ENCODE data around the gene FAM25G. TPM values are rescaled to one million over a fixed set of nuclear protein-coding genes. Genes with fewer than 3 reads are reported as not detected.
"Not testable (repeated sequence)": the region's sequence is repeated elsewhere in the genome, so short reads cannot be mapped to it uniquely, and the experiment has no call there.

Gene FAM25G
- polyA plus RNA-seq, 1 of the 3 experiments (the other 2 are of a cell fraction), result not detected

DNA sequence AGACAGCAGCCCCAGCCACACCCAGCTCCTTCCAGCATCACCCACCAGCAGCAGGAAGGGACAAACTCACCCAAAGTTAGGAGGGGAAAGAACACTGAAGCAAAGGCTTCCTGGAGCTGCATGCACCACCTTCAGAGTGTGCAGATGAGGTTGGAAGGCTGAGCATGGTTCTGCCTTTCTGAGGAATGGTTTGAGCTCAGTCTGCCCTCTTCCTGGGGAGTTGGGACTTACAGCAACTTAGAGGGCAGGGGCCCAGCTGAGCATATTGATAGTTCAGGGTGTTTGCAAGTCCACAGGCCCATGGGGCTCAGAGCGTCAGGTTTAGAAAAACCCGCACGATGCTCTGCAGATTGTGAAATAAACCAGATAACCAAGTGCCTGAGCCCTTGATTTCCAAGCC is 11.4 kb downstream of the FAM25G start:
- DNase-seq; H3K27ac ChIP-seq (ENCODE audit: low read depth in 2 of 2, low read length in 1 of 2); H3F3A ChIP-seq (replicated peaks; ENCODE audit: insufficient read depth); H3K4me3 ChIP-seq (ENCODE audit: low read depth in 2 of 2, low read length in 1 of 2); H3K79me2 ChIP-seq (ENCODE audit: insufficient read depth); H3K4me1 ChIP-seq (ENCODE audit: control insufficient read depth in 1 of 2, insufficient read depth in 2 of 2, low read depth in 1 of 2, low read length in 1 of 2); CTCF ChIA-PET; H3K9me3 ChIP-seq; H2AFZ ChIP-seq (ENCODE audit: low read depth); H3K36me3 ChIP-seq (replicated peaks in 1 of 2; ENCODE audit: control insufficient read depth in 1 of 2, insufficient read depth in 2 of 2, low read length in 1 of 2); POLR2A ChIA-PET; H3K9me2 ChIP-seq; H3K27me3 ChIP-seq (ENCODE audit: insufficient read depth); H4K20me1 ChIP-seq (ENCODE audit: insufficient read depth); H3K9ac ChIP-seq; H3K4me2 ChIP-seq: not testable (repeated sequence)
- WGBS (ENCODE audit: low lambda C conversion rate), result no CpG with 5 or more reads among the region's 3 CpGs

DNA sequence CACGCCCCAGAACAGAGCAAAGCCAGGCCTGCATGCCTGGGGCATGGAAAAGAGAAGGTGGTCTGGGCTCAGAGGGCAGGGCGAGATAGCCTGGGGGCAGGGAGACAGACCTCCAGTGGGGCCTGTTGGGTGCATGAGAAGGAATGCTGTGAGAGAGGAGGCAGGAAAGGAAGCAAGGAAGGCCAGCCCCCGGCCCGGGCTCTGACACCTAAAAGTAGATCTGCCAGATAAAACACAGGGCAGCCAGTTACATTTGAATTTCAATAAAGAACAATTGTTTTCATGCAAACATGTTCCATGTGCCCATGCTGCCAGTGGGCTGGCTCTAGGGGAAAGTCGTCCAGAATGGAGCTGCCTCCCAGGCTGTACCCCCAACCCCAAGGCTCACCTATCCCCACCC is 13.4 kb downstream of the FAM25G start:
- H3K27me3 ChIP-seq (ENCODE audit: insufficient read depth); H3K9me2 ChIP-seq; H3F3A ChIP-seq (replicated peaks; ENCODE audit: insufficient read depth); CTCF ChIA-PET; H3K9ac ChIP-seq; H3K4me2 ChIP-seq; H4K20me1 ChIP-seq (ENCODE audit: insufficient read depth); H3K79me2 ChIP-seq (ENCODE audit: insufficient read depth); H3K4me3 ChIP-seq (ENCODE audit: low read depth in 2 of 2, low read length in 1 of 2); POLR2A ChIA-PET; H3K36me3 ChIP-seq (replicated peaks in 1 of 2; ENCODE audit: control insufficient read depth in 1 of 2, insufficient read depth in 2 of 2, low read length in 1 of 2); H3K9me3 ChIP-seq; H3K4me1 ChIP-seq (ENCODE audit: control insufficient read depth in 1 of 2, insufficient read depth in 2 of 2, low read depth in 1 of 2, low read length in 1 of 2); DNase-seq; H2AFZ ChIP-seq (ENCODE audit: low read depth); H3K27ac ChIP-seq (ENCODE audit: low read depth in 2 of 2, low read length in 1 of 2): not testable (repeated sequence)
- 93% methylated on average over 2 of the region's 5 CpGs for WGBS (ENCODE audit: low lambda C conversion rate)

GRCh38 chr10:47477078-47477477 is 14.4 kb downstream of the FAM25G start:
- H3K27me3 ChIP-seq (ENCODE audit: insufficient read depth); H3K27ac ChIP-seq (ENCODE audit: low read depth in 2 of 2, low read length in 1 of 2); H3K4me3 ChIP-seq (ENCODE audit: low read depth in 2 of 2, low read length in 1 of 2); H3F3A ChIP-seq (replicated peaks; ENCODE audit: insufficient read depth); H3K9me3 ChIP-seq; H4K20me1 ChIP-seq (ENCODE audit: insufficient read depth); H3K36me3 ChIP-seq (replicated peaks in 1 of 2; ENCODE audit: control insufficient read depth in 1 of 2, insufficient read depth in 2 of 2, low read length in 1 of 2); H3K9me2 ChIP-seq; CTCF ChIA-PET; DNase-seq; H3K4me1 ChIP-seq (ENCODE audit: control insufficient read depth in 1 of 2, insufficient read depth in 2 of 2, low read depth in 1 of 2, low read length in 1 of 2); H3K79me2 ChIP-seq (ENCODE audit: insufficient read depth); H2AFZ ChIP-seq (ENCODE audit: low read depth); POLR2A ChIA-PET; H3K9ac ChIP-seq; H3K4me2 ChIP-seq: not testable (repeated sequence)
- WGBS (ENCODE audit: low lambda C conversion rate), result no CpG with 5 or more reads among the region's 11 CpGs

- POLR2A ChIA-PET; H3K9ac ChIP-seq; H3K36me3 ChIP-seq (replicated peaks in 1 of 2; ENCODE audit: control insufficient read depth in 1 of 2, insufficient read depth in 2 of 2, low read length in 1 of 2); H3K4me1 ChIP-seq (ENCODE audit: control insufficient read depth in 1 of 2, insufficient read depth in 2 of 2, low read depth in 1 of 2, low read length in 1 of 2); H3K27ac ChIP-seq (ENCODE audit: low read depth in 2 of 2, low read length in 1 of 2); H3K79me2 ChIP-seq (ENCODE audit: insufficient read depth); H3K4me3 ChIP-seq (ENCODE audit: low read depth in 2 of 2, low read length in 1 of 2); H3K4me2 ChIP-seq; DNase-seq; H3K9me2 ChIP-seq; H4K20me1 ChIP-seq (ENCODE audit: insufficient read depth); CTCF ChIA-PET; H3F3A ChIP-seq (replicated peaks; ENCODE audit: insufficient read depth); H3K27me3 ChIP-seq (ENCODE audit: insufficient read depth); H2AFZ ChIP-seq (ENCODE audit: low read depth); H3K9me3 ChIP-seq: not testable (repeated sequence)
- WGBS (ENCODE audit: low lambda C conversion rate), result no CpG with 5 or more reads among the region's 5 CpGs
These were observed 16.4 kb downstream of the FAM25G start for GRCh38 chr10:47475101-47475500.

DNA sequence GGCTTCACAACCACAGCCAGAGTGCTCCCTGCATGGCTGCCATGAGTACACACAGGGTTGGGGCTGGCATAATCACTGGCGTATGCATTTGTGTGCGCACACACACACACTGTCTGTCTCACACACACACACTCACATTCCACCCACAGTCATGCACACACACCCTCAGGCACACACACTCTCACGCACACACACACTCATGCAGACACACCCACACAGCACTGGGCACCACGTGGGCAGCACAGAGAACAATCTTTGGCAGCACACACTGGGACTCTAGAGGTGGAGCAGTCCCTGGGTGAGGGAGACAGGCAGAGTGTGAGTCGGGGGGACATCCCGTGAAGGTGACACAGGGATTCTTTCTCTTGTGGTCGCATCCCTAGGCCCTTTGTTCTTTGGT is 18.0 kb downstream of the FAM25G start:
- H3K4me3 ChIP-seq (ENCODE audit: low read depth in 2 of 2, low read length in 1 of 2); H4K20me1 ChIP-seq (ENCODE audit: insufficient read depth); H3K9ac ChIP-seq; H2AFZ ChIP-seq (ENCODE audit: low read depth); DNase-seq; H3K79me2 ChIP-seq (ENCODE audit: insufficient read depth); H3K27ac ChIP-seq (ENCODE audit: low read depth in 2 of 2, low read length in 1 of 2); H3F3A ChIP-seq (replicated peaks; ENCODE audit: insufficient read depth); H3K9me3 ChIP-seq; H3K9me2 ChIP-seq; H3K4me2 ChIP-seq; POLR2A ChIA-PET; H3K36me3 ChIP-seq (replicated peaks in 1 of 2; ENCODE audit: control insufficient read depth in 1 of 2, insufficient read depth in 2 of 2, low read length in 1 of 2); H3K4me1 ChIP-seq (ENCODE audit: control insufficient read depth in 1 of 2, insufficient read depth in 2 of 2, low read depth in 1 of 2, low read length in 1 of 2); H3K27me3 ChIP-seq (ENCODE audit: insufficient read depth); CTCF ChIA-PET: not testable (repeated sequence)
- no CpG with 5 or more reads among the region's 7 CpGs for WGBS (ENCODE audit: low lambda C conversion rate)

DNA sequence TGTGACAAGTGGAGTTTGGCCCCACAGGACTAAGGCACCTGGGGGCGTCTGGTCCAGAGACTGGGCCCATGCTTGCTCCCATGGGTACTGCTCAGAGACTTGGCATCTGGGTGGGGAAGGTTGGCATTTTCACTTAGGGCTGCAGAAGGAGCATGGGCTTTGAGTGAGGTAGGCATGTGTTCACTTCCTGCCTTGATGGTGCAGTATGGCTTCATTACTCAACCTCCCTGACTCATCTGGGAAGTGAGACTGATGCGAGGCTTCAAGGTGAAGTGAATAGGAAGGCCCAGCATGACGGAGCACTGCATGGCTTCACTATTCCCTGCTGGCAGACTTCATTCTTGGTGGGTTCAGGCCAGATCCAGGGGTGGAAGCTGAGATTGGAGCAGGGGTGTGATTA is 18.9 kb downstream of the FAM25G start:
- H3K79me2 ChIP-seq (ENCODE audit: insufficient read depth); H3K4me3 ChIP-seq (ENCODE audit: low read depth in 2 of 2, low read length in 1 of 2); H3F3A ChIP-seq (replicated peaks; ENCODE audit: insufficient read depth); H3K9ac ChIP-seq; H4K20me1 ChIP-seq (ENCODE audit: insufficient read depth); H3K4me2 ChIP-seq; POLR2A ChIA-PET; H3K36me3 ChIP-seq (replicated peaks in 1 of 2; ENCODE audit: control insufficient read depth in 1 of 2, insufficient read depth in 2 of 2, low read length in 1 of 2); H3K9me3 ChIP-seq; DNase-seq; CTCF ChIA-PET; H3K4me1 ChIP-seq (ENCODE audit: control insufficient read depth in 1 of 2, insufficient read depth in 2 of 2, low read depth in 1 of 2, low read length in 1 of 2); H3K9me2 ChIP-seq; H2AFZ ChIP-seq (ENCODE audit: low read depth); H3K27me3 ChIP-seq (ENCODE audit: insufficient read depth); H3K27ac ChIP-seq (ENCODE audit: low read depth in 2 of 2, low read length in 1 of 2): not testable (repeated sequence)
- WGBS (ENCODE audit: low lambda C conversion rate), result no CpG with 5 or more reads among the region's 3 CpGs

- H3F3A ChIP-seq (replicated peaks; ENCODE audit: insufficient read depth); H3K9me3 ChIP-seq; H3K4me3 ChIP-seq (ENCODE audit: low read depth in 2 of 2, low read length in 1 of 2); H3K79me2 ChIP-seq (ENCODE audit: insufficient read depth); H3K36me3 ChIP-seq (replicated peaks in 1 of 2; ENCODE audit: control insufficient read depth in 1 of 2, insufficient read depth in 2 of 2, low read length in 1 of 2); H3K4me1 ChIP-seq (ENCODE audit: control insufficient read depth in 1 of 2, insufficient read depth in 2 of 2, low read depth in 1 of 2, low read length in 1 of 2); H3K9me2 ChIP-seq; H2AFZ ChIP-seq (ENCODE audit: low read depth); H4K20me1 ChIP-seq (ENCODE audit: insufficient read depth); DNase-seq; H3K27me3 ChIP-seq (ENCODE audit: insufficient read depth); H3K9ac ChIP-seq; H3K27ac ChIP-seq (ENCODE audit: low read depth in 2 of 2, low read length in 1 of 2); CTCF ChIA-PET; H3K4me2 ChIP-seq; POLR2A ChIA-PET: not testable (repeated sequence)
- WGBS (ENCODE audit: low lambda C conversion rate), result no CpG with 5 or more reads among the region's 5 CpGs
These were observed 19.4 kb downstream of the FAM25G start for GRCh38 chr10:47472072-47472471.

Measured in SK-N-SH (cell line).